Activated CD8-positive, alpha-beta memory T cell treated with anti-CD3 and anti-CD28 coated beads, Interleukin-2, amount 50 U/mL, for 1 hour (primary cell): ENCODE measurements around the gene ZNRD2.
A peak's percentile ranks its signal among the peaks of the same experiment; 100 is the strongest.

Source experiments
- DNase-seq: peaks from one replicate; pipeline ENCODE4 v3.0.0-alpha.2; 2020; ENCODE audit errors: extremely low read depth

The ZNRD2 gene

GRCh38 chr11:65538232-65538914 is 31.9 kb upstream of the ZNRD2 start:
- DNase-seq = no peak

- no peak for DNase-seq
These were observed 31.1 kb upstream of the ZNRD2 start for GRCh38 chr11:65538915-65539743.

- no peak for DNase-seq
These were observed 30.5 kb upstream of the ZNRD2 start for GRCh38 chr11:65539744-65540289.

GRCh38 chr11:65540290-65541092 is 29.8 kb upstream of the ZNRD2 start:
- DNase-seq = peak; percentile 61

GRCh38 chr11:65541093-65541982 is 28.9 kb upstream of the ZNRD2 start:
- no peak for DNase-seq

GRCh38 chr11:65542738-65543390 is 27.4 kb upstream of the ZNRD2 start:
- DNase-seq = no peak

GRCh38 chr11:65545853-65546216 is 24.4 kb upstream of the ZNRD2 start:
- no peak for DNase-seq

- DNase-seq = peak; percentile 92
These were observed 23.9 kb upstream of the ZNRD2 start for GRCh38 chr11:65546217-65546958.

GRCh38 chr11:65547446-65548125 is 22.7 kb upstream of the ZNRD2 start:
- no peak for DNase-seq

GRCh38 chr11:65548395-65548794 is 21.9 kb upstream of the ZNRD2 start:
- DNase-seq = no peak

GRCh38 chr11:65549096-65549495 is 21.2 kb upstream of the ZNRD2 start:
- DNase-seq = no peak

GRCh38 chr11:65551572-65552387 is 18.5 kb upstream of the ZNRD2 start:
- DNase-seq = no peak

GRCh38 chr11:65552388-65552951 is 17.8 kb upstream of the ZNRD2 start:
- no peak for DNase-seq

GRCh38 chr11:65553301-65554001 is 16.8 kb upstream of the ZNRD2 start:
- DNase-seq = no peak

GRCh38 chr11:65554057-65554818 is 16.0 kb upstream of the ZNRD2 start:
- DNase-seq = no peak

- no peak for DNase-seq
These were observed 15.3 kb upstream of the ZNRD2 start for GRCh38 chr11:65554842-65555430.
